Stimulated activated CD4-positive, alpha-beta T cell treated with anti-CD3 and anti-CD28 coated beads, TNF-alpha, amount 100 ng/mL, for 4 hours (primary cell): Measurements from ENCODE around the gene CHRNA10.
A peak's percentile ranks its signal among the peaks of the same experiment; 100 is the strongest.
"Not testable (repeated sequence)": the region's sequence is repeated elsewhere in the genome, so short reads cannot be mapped to it uniquely, and the experiment has no call there.

Source experiments
- DNase-seq, 3 experiments: peaks; one replicate each; pipeline ENCODE4 v3.0.0-alpha.2; 2020; ENCODE audit warnings: low read depth in 3 of 3

Gene CHRNA10

GRCh38 chr11:3665336-3666022 is 5.7 kb downstream of the CHRNA10 start:
- DNase-seq: no peak

DNA sequence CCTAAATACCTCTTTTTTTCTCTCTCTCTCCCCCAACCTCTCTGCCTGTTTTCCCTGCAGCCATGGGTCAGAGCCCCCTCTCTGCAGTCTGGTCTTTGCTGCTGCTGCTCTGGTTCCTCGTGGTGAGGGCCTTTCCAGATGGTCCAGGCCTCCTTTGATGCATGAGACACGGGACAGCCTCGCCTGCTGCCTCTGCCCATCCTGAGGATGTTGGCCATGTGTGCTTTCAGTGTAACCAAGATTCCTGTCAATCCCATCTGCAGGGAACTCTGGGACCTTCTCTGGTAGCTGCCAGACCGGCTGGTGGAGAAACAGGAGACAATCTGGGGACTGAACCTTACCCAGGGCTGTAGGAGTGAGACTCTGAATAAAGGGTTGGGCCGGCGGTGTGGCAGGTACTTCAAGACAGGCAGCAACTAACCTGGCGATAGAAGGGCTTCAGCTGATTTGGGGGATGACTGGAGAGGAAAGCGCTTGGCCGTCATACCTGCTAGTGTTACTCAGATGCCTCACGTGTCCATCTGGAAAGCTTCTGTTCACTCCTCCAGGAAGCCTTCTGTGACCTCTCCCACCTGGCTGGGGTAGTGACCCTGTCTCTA is 7.1 kb downstream of the CHRNA10 start:
- DNase-seq: no peak

DNA sequence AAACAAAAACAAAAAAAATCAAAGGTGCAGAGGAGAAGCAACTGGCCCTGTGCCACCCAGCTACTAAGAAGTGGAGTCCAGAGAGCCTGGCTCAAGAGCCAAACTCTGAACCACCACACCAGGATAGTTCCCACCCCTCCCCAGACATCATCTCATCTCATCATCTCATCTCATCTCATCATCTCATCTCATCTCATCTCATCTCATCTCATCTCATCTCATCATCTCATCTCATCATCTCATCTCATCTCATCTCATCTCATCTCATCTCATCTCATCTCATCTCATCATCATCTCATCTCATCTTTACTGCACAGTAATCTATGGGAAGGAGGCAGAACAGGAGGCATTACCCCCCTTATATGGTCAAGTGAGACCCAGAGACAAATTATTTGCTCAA is 8.3 kb downstream of the CHRNA10 start:
- DNase-seq: no peak

GRCh38 chr11:3660960-3661359 is 10.2 kb downstream of the CHRNA10 start:
- DNase-seq: no peak

DNA sequence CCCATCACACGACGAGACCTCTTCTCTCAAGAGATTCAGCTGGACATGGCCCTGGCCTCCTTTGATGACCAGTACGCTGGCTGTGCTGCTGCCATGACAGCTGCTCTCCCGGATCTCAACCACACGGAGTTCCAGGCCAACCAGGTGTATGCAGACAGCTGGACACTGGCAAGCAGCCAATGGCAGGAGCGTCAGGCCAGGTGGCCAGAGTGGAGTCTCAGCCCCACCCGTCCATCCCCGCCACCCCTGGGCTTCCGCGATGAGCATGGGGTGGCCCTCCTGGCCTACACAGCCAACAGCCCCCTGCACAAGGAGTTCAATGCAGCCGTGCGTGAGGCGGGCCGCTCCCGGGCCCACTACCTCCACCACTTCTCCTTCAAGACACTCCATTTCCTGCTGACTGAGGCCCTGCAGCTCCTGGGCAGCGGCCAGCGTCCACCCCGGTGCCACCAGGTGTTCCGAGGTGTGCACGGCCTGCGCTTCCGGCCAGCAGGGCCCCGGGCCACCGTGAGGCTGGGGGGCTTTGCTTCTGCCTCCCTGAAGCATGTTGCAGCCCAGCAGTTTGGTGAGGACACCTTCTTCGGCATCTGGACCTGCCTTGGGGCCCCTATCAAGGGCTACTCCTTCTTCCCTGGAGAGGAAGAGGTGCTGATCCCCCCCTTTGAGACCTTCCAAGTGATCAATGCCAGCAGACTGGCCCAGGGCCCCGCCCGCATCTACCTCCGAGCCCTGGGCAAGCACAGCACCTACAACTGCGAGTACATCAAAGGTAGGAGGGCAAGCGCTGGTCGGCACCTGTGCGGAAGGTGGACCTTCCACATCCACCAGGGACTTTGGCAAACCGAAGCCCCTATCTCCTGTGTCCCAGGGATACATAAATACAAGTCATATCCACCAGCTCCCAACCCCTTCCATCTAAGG is 11.3 kb downstream of the CHRNA10 start:
- no peak for DNase-seq

GRCh38 chr11:3658252-3658651 is 12.9 kb downstream of the CHRNA10 start:
- DNase-seq: no peak

GRCh38 chr11:3657331-3657730 is 13.9 kb downstream of the CHRNA10 start:
- not testable (repeated sequence) for DNase-seq

DNA sequence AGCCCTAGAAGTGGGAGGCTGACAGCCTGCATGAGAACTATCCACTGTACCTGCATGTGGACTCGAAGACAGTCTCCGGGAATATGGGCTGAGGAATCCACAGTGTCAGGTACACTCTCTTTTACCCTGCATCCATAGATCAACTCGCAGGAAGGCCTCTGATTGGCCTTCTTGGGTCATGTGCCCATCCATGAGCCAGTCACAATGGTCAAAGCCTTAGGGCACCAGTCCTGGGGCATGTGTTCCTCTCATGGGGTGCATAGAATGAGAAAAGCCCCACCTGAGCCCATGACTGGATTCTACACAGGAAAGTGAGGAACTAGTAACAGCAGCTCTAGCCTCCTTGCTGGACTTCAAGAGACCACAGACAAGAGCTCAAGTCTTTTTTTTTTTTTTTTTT is 15.6 kb downstream of the CHRNA10 start:
- DNase-seq: no peak

DNA sequence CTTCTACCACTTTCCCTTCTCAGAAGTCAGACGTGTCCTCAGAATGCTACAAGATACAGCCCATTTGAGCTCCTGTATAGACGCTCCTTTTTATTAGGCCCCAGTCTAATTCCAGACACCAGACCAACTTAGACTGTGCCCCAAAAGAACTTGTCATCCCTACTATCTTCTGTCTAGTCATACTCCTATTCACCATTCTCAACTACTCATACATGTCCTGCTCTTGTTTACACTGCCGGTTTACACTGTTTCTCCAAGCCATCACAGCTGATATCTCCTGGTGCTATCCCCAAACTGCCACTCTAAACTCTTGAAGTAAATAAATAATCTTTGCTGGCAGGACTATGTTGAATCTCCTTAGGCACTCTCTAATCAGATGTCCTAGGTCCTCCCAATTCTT is 18.7 kb downstream of the CHRNA10 start:
- DNase-seq: not testable (repeated sequence)

- DNase-seq: not testable (repeated sequence)
These were observed 21.8 kb downstream of the CHRNA10 start for GRCh38 chr11:3649374-3649773.

GRCh38 chr11:3648843-3649242 is 22.3 kb downstream of the CHRNA10 start:
- DNase-seq: not testable (repeated sequence)

DNA sequence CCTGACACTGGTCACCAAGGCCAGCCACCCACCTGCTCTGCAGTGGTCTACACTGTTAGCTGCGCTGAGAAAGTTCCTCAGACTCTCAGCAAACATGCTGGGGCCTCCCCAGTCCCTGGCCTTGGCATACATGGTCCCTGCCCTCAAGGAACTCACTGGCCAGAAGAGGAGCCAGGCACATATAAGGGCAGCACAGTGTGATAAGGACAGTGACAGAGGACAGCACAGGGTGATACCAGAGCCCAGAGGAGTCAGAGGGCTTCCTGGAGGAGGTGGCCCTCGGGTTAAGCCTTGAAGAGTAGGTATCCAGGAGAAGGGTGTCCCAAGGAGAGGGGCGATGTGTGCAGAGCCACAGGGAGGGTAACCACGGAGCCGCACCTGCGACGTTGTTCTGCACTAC is 25.6 kb downstream of the CHRNA10 start:
- DNase-seq: no peak

DNA sequence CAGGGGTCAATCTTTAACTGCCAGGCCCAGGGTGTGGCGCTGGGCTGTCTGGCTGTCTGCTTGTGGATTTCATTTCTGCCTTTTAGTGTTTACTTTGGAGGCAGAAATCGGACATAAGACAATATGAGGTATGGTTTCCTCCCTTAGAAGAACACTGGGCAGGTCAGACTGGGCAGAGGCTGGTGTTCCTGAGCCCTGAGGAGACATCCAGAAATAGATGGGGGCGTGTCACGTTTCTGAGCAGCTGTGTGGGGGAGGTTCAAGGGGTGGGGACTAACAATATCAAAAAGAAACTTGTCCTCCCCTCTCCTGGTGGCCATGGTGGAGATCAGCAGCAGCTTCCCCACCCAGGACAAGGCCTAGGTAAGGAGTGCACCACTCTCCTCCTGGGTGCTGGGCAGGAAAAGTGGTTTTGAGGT is 26.4 kb downstream of the CHRNA10 start, which contains the start of gene ART1:
TSS of gene ART1 (plus strand) at position 312 of the 419 bp plus-strand sequence. CDS start 14,086 bp downstream, outside the sequence.
- DNase-seq: no peak

DNA sequence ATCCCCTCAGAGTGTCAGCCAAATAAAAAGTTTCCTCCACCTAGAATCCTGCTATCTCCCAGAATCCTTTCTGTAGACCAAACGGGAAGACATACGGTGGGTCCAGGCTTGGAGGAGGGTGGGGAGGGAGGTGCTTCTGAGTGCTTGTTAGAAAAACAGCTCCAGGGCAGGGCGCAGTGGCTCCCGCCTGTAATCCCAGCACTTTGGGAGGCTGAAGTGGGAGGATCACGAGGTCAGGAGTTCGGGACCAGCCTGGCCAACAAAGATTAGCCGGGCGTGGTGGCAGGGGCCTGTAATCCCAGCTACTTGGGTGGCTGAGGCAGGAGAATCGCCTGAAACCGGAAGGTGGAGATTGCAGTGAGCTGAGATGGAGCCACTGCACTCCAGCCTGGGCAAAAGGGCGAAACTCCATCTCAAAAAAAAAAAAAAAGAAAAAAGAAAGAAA is 28.1 kb downstream of the CHRNA10 start:
- not testable (repeated sequence) for DNase-seq

GRCh38 chr11:3642071-3642951 is 28.9 kb downstream of the CHRNA10 start:
- DNase-seq: peak; percentile 25 to 61 (median 51)

GRCh38 chr11:3641701-3642070 is 29.5 kb downstream of the CHRNA10 start, which contains the start of gene ART5:
ART5 (minus strand) TSS chr11:3641992; CDS start chr11:3641862, 130 bp downstream.
- DNase-seq: no peak

GRCh38 chr11:3641191-3641590 is 30.0 kb downstream of the CHRNA10 start:
- DNase-seq: no peak

GRCh38 chr11:3639841-3640240 is 31.3 kb downstream of the CHRNA10 start:
- no peak for DNase-seq

DNA sequence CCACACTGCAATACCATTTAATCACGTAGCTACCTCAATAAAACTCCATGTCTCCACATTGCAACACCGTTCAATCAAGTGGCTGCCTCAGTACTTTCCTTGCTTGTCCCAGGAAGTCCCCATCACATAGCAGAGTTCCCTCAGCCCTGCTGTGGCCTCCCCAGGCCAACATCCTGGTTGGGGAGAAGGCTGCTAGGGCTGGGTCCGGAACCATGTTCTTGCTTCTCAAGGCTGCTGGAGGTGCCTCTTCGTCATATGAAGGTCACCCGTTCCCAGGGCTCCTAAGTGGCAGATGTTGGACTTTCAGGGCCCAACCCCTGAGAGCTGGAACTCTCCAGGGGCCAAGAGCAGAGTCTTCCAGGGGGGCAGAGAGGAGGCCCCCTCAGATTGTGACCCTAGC is 32.7 kb downstream of the CHRNA10 start:
- no peak for DNase-seq

DNA sequence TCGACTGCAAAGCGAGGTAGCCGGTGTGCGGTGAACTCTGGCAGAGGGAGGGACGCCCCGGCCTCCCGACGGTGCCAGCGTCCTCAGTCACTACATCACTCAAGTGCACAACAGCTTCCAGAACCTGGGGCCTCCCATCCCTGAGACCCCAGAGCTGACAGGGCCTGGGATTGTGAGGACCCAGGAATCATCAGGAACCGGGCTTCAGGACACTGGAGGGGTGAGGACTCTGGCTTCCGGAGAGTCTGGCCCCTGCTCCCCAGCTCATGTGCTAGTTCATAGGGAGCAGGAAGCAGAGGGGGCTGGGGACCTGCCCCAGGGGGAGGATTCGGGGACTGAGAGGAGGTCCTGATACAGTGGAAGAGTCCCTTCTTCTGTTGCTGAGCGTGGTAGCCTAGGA is 34.0 kb downstream of the CHRNA10 start:
- DNase-seq: no peak
